GM18951 (cell line): ENCODE measurements around the gene COPS2.

Source experiments
- POLR2A ChIP-seq: IDR thresholded peaks from 4 replicates; pipeline ENCODE4 v1.6.1; 2011; ENCODE audit warnings: mild to moderate bottlenecking; ENCODE audit not compliant: insufficient read length, insufficient read depth; ENCODE audit errors: extremely low read depth
- in situ Hi-C: fragments of 300-500 bp; cut with MboI; formaldehyde crosslinking; loops from one replicate; pipeline ENCODE4 v1.12.0; 2022; ENCODE audit warnings: low sequenced_read_pairs, mixed read lengths, inconsistent platforms; ENCODE audit not compliant: unreplicated experiment

COPS2 gene

DNA sequence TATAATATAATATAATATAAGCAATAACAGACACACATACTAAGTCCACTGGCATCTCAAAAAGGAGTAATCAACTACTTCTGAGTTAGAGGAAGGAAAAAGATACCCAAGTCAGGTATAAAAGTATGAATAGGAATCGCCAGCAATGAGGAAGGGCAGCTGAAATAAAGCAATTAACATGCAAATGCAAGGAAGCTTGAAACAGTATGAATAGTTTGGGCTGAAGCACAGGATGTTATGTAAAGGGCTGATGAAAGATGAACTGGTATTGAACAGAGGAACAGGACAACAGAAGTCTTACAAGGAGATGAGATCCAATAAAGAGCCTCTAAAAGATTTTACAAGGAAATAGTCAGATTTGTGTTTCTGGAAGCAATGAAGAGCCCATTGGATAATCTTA lies 7.1 kb downstream of the COPS2 start:
- in situ Hi-C loops, result loop anchor here (25.0 kb wide), 1 partner anchor 286 kb away; no protein-coding TSS in a partner anchor

DNA sequence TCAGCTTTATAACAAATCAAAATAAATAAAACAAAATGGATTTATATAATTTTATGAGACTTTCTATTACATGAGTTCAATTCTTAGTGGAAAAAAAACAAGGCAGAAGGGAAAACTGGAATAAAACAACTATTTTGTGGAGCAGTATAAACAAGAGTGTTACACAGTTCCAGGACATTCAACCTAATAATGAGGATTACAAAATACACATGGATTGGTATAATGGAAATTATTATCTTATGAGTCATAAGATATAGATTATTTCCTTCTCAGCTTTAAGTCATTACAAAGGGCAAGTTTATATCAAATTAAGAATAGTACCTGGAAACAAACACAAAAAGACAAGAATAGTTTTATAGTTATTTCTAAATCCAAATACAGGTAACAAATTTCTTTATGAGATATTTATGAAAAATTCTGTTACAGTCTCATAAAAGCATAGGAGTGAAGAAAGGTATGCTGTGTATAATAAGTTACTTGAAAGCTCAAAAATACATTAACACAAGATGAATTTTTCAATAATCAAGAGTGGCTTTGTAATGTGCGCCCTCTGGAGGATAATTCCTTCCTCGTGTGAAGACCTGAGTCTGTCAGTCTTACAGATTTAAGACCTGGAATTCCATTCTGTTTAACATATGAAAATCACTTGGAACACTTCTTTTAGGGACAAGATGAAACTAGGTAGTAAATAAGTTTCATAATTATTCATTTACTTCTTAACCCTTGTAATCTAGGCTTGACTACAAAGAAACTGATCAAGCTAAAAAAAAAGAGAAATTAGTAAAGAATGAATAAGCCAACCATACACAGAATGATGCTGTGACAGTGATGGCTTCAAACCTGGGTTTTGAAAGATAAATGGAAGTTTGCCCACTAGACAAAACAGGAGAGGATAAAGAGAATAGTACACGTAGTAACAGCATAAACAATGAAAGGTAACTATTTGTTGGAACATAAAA lies 9.5 kb downstream of the COPS2 start:
- TF ChIP-seq POLR2A, result no peak
- in situ Hi-C loops, result loop anchor here (25.0 kb wide), 1 partner anchor 284 kb away; no protein-coding TSS in a partner anchor

More for the DNA sequence above, 7.1 kb downstream of the COPS2 start:
- TF ChIP-seq POLR2A, result no peak

DNA sequence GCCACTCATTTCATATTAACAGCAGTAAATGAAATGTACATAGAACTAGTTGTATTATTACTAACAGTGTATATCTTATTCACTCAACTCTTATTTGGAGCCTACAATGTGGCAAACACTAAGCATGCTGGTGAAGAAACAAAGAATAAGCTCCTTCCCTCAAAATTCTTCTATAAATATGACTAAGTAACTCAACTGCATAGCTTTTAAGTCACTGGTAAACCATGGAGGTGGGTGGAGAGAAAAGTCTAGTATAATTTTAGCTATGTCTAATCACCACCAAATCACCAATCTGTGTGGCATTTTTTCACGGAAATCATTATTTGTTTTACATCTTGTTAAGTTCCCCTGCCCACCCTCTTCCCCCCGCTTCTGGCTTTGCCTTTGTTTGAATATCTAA lies 17.5 kb downstream of the COPS2 start:
- TF ChIP-seq POLR2A, result no peak
- in situ Hi-C loops, result loop anchor here (25.0 kb wide), 1 partner anchor 276 kb away; no protein-coding TSS in a partner anchor

DNA sequence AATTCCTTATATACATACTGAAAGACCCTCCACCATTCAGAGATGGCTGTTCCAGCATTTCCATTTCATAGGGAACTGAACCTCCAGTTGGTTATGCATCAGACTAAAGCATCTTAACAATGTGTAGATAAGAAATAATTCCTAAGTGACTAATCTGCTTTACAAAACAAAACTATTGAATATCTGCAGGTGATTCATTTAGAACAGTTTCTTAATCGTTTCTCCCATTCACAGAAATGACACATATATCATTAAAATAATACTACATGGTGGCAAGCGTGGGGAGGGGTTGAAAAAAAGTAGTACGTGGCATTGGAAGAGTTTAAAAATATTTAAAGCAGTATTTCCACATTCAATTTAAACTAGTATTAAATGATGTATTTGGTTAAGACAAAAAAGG lies 19.5 kb downstream of the COPS2 start:
- in situ Hi-C loops, result loop anchor here (25.0 kb wide), 1 partner anchor 274 kb away; no protein-coding TSS in a partner anchor

DNA sequence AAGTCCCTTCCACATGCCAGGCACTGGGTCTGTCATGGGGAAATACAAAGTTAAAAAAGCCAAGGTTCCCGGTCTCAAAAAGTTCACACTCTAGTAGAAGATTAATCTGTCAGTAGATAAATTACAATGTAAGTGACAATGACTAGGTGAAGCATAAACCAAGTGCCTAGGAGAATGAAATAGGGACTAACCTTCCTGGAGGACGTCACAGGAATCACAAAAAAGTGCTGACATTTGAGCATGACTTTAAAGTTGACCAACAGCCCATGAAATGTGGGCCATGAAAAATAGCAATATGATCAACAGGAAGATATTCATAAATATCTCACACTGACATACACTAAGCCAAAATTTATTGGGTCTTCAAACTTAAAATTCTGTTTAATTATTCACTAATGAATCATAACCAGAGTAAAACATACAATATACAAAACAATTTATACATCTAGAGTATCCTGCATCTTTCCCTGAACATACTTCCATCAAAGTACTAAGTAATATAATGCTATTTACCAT lies 20.0 kb downstream of the COPS2 start:
- TF ChIP-seq POLR2A, result no peak
- in situ Hi-C loops, result loop anchor here (25.0 kb wide), 1 partner anchor 273 kb away; no protein-coding TSS in a partner anchor

More for the DNA sequence above, 19.5 kb downstream of the COPS2 start:
- no peak for TF ChIP-seq POLR2A

DNA sequence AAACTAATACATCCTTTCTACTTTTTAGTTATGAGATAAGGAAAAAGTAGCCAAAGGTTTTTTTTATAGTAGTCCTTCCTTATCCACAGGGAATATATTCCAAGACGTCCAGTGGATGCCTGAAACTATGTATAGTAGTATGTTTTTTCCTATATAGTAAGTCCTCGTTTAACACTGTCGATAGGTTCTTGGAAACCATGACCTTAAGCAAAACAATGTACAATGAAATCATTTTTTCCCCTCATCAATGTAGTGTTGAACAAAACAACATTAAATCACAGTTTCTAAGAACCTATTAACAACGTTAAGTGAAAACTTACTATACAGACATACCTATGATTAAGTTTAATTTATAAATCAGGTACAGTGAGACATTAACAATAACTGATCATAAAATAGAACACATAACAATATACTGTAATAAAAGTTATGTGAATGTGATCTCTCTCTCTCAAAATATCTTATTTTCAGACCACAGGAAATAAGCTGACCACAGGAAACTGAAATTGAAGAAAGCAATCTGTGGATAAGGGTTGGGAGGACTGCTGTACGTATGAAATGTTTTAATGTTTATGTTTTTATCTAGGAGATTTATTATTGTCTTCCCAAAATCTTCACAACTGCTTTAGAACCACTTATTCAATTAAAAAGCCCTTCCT lies 20.6 kb downstream of the COPS2 start:
- in situ Hi-C loops, result loop anchor here (25.0 kb wide), 1 partner anchor 273 kb away; no protein-coding TSS in a partner anchor
- TF ChIP-seq POLR2A, result no peak

DNA sequence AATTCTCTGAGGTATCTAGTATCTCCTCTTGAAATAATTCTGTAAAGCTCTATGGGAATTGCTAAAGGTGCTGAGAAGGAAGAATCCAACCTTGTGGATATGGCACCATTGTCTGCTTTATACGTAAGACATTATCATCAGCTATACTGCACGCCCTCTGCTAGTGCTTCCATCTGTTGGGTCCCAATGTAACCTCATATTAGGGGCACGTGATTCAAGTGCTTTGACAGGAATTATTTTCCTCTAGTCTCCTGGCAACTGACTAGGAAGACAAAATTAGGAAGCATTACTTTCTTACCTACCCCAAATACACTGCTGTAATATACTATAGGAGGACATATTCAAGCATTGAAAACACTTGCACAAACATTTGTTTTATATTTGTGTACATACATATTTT lies 24.0 kb downstream of the COPS2 start:
- in situ Hi-C loops, result loop anchor here (25.0 kb wide), 1 partner anchor 269 kb away; no protein-coding TSS in a partner anchor
- TF ChIP-seq POLR2A, result no peak

DNA sequence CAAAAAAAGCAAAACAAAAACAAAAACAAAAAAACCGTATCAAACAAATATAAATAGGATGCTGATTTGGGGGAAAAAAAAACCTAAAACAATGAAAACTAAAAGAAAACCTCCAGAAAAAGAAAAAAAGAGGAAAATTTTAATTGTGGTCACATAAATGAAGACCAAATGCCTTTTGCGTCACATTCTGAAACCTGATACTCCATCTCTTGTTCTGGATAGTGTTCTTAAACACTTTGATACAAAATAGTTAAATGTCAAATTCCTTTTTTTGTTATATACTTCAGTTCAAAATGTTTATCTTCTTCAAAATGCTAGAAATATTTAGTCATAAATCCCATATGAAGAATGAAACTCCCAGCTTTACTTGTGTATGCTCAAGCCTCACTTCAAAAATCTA lies 31.0 kb downstream of the COPS2 start:
- in situ Hi-C loops, result no loop called here
- no peak for TF ChIP-seq POLR2A

DNA sequence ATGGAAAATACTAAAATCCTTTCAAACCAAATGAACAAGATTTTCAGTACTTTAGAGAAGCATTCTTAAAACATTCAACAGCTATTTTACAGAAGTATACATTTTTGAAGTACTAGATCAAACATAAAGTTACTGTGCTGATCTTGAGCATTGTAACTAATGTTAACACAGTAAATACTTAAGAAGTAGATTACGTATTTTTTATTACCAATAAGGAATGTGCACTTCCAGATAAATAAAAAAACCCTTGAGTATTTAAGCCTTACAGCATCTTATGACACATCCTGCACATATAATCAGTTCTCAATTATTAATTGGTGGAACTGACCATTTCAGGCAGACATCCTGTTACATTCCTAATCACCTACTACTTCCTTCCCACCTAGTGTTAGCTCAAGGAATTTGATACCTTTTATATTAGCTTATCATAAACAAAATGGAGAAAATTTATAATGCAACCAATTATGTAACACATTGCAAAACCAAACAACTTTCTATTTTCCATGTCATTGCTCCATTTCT lies 32.8 kb downstream of the COPS2 start:
- in situ Hi-C loops, result no loop called here
- no peak for TF ChIP-seq POLR2A

DNA sequence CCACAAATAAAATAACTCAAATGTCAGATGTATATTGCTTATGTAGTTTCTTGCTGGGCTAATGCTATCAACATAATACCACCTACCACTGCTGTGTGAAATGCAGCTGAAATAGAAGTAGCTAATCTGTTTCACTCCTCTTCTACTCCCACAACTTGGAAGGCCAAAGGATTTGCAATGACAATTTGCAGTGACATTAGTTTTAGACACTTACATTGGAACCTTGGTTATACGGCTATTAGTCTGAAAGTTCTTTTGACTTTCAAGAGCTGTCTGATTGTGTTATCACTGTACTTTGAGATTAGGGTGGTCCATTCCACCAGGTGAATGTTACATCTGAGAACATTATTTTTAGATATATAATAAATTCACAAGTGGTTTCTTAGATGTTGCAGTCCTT lies 33.5 kb downstream of the COPS2 start:
- in situ Hi-C loops, result no loop called here
- TF ChIP-seq POLR2A, result no peak

DNA sequence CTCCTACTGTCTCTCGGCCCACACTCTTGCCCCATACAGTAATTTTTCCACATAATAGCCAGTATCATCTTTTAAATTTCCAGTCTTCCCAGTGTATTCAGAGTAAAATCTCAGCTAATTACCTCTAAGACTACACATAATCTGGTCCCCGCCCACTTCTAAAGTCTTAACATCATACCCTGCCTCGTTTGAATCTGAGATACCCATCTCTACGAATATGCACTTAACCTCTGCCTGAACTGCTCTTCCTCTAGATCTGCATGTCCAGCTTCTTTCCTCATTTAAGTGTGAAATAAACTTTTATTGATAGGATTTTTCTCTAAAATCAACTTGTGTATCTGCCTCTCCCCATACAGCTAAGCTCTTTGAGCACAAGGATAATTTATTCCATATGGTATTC lies 34.6 kb downstream of the COPS2 start:
- in situ Hi-C loops, result no loop called here
- no peak for TF ChIP-seq POLR2A

DNA sequence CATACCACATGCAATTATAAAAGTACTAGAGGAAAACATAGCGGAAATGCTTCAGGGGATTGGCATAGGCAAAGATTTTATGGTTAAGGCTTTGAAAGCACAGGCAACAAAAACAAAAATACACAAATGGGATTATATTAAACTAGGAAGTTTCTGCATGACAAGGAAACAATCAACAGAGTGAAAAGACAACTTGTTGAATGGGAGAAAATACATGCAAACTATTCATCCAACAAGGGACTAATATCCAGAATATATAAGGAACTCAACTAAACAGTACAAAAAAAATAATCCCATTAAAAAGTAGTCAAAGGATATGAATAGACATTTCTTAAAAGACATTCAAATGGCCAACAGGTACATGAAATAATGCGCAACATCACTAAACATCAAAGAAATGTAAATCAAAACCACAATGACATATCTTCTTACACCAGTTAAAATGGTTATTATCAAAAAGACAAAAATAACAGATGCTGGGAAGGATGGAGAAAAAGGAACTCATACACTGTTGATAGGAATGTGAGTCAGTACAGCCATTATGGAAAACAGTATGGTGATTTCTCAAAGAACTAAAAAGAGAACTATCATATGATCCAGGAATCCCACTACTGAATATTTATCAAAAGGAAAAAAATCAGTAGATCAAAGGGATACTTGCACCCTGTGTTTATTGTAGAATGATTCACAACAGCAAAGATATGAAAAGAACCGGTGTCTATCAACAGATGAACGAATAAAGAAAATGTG lies 39.1 kb downstream of the COPS2 start:
- TF ChIP-seq POLR2A, result no peak
- in situ Hi-C loops, result no loop called here
